NCI-H226 (cell line): ENCODE measurements around the gene GOLGA6L25.
"Not testable (repeated sequence)": the region's sequence is repeated elsewhere in the genome, so short reads cannot be mapped to it uniquely, and the experiment has no call there.

Experiments
- DNase-seq: peaks from one replicate; pipeline ENCODE4 v3.0.0-alpha.2; 2015

GOLGA6L25 gene, protein sequence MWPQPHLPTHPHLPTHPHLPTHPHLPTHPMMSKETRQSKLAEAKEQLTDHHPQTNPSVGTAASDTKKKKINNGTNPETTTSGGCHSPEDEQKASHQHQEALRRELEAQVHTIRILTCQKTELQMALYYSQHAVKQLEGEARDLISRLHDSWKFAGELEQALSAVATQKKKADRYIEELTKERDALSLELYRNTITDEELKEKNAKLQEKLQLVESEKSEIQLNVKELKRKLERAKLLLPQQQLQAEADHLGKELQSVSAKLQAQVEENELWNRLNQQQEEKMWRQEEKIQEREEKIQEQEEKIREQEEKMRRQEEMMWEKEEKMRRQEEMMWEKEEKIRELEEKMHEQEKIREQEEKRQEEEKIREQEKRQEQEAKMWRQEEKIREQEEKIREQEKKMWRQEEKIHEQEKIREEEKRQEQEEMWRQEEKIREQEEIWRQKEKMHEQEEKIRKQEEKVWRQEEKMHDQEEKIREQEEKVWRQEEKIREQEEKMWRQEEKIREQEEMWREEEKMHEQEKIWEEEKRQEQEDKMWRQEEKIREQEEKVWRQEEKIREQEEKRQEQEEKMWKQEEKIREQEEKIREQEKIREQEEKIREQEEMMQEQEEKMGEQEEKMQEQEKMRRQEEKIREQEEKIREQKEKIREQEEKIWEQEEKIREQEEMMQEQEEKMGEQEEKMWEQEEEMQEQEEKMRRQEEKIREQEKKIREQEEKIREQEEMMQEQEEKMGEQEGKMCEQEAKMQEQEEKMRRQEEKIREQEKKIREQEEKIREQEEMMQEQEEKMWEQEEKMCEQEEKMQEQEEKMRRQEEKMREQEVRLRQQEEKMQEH

DNA sequence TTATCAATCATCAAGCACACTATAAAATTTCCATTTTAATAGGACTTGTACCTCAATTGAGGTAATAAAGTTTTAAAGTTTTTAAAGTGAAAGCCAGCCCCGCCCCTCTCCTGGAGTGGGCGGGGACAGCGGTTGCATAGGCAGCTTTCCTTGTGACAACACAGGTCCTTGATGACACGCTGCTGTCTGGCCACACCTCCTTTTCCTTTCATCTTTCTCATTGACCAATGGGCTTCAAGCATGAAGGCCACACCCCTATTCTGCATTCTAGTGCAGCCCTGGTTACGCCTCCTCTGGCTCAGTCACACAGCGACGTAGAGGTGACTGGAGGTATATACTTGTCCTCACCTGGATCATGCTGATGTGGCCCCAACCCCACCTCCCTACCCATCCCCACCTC lies at the start of gene GOLGA6L25:
Gene GOLGA6L25, plus strand, starts transcription at position 301 of the 400 bp plus-strand sequence. Its CDS starts 61 bp downstream, at position 362.
- not testable (repeated sequence) for DNase-seq

DNA sequence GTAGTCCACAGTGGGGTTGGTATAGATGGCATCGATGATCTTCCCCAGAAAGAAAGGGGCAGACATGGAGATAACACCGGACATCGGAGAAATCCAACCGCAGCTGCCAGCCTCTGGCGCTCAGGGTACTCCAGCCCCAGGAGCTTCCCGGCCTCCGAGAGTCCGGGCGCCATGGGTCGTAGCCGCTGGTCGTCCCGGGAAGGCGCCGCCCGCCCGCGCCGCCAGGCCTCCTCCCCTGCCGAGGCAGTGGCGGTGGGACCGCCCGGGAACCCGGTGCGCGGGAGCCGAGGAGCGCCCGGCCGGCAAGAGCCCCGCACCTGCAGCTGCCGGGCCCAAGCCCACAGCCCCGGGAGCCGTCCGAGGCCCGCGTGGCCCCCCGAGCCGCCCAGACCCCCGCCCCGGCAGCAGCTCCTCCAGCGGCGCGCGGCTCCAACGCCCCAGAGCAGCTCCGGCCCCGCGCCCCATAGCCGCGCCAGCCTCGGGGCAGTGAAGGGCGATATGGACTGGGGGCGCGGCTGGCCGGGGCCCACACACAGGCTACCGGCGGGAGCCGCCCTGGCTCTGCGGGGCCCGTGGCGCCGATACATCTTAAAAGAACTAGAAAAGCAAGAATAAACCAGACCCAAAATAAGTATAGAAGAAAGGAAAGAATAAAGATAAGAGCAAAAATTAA lies 45.0 kb upstream of the GOLGA6L25 start:
- DNase-seq, result not testable (repeated sequence)

DNA sequence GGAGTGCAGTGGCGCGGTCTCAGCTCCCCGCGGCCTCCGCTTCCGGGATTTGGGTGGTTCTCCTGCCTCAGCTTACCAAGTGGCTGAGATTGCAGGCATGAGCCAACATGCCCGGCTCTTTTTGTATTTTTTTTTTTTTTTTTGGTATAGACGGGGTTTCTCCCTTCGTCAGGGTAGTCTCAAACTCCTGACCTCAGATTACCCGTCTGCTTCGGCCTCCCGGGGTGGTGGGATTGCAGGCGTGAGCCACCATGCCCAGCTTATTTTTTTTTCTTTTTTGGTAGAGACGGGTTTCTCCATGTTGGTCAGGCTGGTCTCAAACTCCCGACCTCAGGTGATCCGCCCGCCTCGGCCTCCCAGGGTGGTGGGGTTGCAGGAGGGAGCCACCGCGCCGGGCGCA lies 39.2 kb upstream of the GOLGA6L25 start:
- DNase-seq, result not testable (repeated sequence)

DNA sequence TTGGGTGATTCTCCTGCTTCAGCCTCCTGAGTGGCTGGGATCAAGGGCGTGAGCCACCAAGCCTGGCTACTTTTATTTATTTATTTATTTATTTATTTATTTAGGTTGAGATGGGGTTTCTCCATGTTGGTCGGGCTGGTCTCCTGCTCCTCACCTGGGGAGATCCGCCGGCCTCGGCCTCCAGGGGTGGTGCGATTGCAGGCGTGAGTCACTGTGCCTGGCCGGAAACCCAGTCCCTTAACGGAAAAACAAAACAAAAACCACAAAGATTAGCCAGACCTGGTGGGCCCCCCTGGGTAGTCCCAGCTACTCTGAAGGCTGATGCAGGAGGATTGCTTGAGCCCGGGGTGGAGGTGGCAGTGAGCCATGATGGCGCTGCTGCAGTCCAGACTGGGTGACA lies 38.2 kb upstream of the GOLGA6L25 start:
- DNase-seq, result not testable (repeated sequence)

DNA sequence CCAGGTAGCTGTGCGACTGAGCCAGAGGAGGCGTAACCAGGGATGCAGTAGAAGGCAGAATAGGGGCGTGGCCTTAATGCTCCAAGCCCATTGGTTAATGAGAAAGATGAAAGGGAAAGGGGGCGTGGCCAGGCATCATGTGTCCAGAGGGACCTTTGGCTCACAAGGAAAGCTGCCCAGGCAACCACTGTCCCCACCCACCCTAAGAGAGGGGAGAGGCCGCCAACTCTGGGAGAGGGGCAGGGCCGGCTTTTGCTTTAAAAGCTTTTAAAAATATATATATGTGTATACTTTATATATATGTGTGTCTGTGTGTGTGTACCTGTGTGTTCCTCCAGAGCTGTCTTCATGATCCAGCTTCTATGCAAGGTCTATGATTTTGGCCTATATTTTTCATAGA lies 20.4 kb upstream of the GOLGA6L25 start, which contains the start of gene GOLGA8G:
Gene GOLGA8G, minus strand, starts transcription at position 18 of the 400 bp plus-strand sequence. CDS start 62 bp downstream, outside the sequence.
- not testable (repeated sequence) for DNase-seq

DNA sequence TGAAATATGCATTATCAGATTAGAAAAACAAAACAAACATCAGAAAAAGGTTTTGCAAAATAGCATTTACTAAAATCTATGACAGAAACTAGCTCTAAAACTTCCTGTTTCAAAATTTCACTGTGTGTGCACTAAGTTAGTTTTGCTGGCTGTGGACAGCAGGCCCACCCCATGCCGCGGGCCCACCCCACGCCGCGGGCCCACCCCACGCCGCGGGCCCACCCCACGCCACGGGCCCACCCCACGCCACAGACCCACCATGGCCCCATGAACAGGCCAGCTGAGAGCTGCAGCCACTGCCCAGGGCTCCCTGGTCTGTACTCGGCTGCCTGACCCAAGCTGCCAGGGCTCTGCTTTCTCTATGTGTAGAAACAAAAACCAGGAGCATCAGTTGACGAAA lies 20.0 kb downstream of the GOLGA6L25 start:
- DNase-seq, result not testable (repeated sequence)

DNA sequence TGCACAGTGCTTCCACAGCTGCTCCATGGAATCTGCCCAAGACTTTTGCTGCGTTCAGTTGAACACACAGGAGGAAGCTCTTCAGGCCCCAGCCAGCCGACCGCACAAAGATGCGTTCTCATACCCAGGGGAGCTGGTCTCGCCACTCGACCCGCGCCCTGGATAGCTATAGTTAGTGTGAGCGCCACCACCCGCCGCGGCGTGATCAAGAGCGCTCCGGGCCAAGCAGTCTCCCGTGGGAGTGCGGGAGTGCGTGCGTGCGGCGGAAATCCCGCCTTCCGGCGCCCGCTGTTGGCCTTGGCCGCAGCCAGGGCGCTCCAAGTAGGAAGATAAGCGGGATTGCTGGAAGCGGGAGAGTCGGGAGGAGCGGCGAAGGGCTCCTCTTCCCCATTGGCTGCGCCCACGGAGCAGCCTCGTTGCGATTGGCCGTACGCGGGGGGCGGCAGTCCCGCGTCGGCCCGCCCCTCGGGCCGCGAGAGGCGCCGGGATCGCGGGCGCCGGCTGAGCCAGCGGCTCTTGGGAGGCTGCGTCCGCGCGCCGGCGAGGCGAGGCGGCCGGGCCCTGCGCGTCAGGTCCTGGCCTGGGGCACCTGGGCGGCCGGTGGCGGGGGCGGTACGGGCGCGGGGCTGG lies 35.7 kb downstream of the GOLGA6L25 start:
- DNase-seq, result not testable (repeated sequence)

DNA sequence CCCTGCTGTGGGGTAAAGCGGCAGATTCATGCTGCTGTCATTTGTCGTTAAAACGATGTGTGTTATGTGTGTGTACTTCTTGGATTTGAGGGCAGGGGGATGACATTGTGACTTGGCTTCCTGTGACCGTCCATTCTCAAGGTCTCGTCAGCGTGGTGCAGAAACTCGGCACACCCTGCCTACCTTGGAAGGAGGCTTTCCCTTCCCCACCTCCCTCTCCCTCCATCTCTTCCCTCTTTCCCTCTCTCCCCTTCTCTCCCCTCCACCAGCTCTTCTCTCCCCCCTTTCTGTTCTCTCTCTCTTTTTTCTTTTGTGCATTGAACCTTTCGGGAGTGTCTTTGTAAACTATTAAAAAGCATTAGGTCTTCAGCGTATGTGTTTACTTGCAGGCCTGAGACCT lies 36.4 kb downstream of the GOLGA6L25 start:
- not testable (repeated sequence) for DNase-seq

DNA sequence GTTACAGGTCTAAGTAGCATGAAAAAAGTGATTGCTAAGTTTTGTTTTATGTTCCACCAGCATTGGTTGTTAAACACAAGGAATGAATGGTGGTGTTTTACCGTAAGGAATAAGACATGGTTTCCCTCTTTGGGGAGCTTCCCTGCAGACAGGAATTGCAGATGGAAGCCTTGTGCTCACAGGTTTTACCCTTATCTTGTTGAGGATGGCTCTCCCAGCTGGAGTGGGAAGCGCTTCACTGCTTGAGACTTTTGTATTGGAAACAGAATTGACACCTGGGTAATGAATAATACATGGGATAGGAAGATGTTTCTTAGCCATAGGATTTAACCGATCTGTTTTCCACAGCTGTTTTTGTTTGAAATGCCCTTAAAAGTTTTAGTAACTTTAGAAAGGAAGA lies 39.0 kb downstream of the GOLGA6L25 start:
- DNase-seq, result not testable (repeated sequence)

DNA sequence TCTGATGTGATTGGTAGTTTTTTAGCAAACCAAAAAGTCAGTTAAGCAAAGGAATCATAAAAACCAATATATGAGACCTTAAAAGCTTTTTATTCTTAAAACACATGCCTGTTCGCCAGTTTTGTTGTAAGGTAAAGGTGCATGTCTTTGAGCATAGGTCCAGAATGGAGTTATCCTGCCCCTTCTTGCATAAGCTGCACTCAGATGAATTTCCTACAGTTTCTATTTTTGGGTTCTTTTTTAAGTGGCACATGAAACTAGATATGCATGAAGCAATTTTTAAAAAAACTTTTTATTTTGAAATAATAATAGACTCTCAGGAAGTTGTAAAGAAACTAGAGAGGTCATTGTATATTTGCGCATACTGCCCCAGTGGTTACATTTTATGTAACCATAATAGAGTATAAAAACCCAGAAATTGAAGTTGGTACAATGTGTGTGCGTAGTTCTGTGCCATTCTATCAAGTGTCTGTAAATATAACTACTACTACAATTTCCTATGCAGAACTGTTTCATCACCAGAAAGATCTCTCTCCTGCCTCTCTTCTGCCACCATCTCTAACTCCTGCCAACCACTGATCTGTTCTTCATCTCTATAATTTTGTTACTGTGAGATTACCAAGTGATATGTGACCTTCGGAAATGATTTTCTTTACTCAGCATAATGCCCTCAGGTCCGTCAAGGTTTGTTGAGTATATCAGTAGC lies 40.2 kb downstream of the GOLGA6L25 start:
- DNase-seq, result not testable (repeated sequence)

DNA sequence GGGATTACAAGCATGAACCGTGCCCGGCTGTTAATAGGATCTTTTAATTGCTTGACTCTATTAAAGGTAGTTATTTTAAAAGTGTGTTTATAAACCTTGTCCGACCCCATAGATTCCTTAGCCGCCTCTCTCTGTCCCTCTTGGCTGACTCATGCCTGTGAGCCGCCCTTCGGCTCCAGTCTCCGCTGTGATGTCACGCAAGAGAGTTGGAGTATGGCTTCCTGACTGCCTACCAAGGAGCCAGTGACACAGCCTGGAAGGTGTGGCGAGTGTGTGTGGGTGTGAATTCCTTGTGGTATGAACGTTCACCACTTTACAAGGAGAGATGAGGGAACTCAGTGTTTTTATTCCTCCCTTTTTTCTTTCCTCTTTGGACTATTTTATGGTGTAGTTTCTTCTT lies 44.1 kb downstream of the GOLGA6L25 start:
- not testable (repeated sequence) for DNase-seq

DNA sequence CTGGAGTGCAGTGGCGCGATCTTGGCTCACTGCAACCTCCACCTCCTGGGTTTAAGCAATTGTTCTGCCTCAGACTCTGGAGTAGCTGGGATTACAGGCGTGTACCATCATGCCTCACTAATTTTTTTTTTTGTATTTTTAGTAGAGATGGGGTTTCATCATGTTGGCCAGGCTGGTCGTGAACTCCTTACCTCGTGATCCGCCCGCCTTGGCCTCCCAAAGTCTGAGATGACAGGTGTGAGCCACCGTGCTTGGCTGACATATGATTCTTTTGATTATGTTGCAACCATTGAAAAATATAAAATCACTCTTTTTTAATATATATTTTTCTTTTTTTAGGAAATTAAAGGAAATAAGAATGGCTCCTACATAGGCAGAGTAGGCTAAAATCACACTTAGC lies 44.8 kb downstream of the GOLGA6L25 start:
- DNase-seq, result not testable (repeated sequence)

DNA sequence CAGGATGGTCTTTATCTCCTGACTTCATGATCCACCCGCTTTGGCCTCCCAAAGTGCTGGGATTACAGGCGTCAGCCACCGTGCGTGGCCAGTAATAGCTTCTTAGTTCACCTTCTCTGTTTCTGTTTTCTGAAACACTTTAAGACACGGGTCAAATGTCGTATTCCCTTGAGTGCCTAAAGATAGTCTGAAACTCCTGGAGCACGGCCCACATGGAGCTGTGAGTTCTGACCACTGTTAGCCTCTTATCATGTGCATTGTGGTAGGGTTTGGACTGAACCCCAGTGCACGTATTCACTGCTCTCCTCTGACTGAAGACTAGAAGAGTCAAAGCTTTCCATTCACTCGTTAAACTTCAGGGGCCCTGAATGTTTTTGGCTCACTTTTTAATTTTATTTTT lies 48.8 kb downstream of the GOLGA6L25 start:
- not testable (repeated sequence) for DNase-seq
